NCI-H226 (cell line): ENCODE results near the gene TUBA8.
"Not testable (repeated sequence)": the region's sequence is repeated elsewhere in the genome, so short reads cannot be mapped to it uniquely, and the experiment has no call there.

Source experiments
- DNase-seq: peaks from one replicate; pipeline ENCODE4 v3.0.0-alpha.2; 2015

The TUBA8 gene

DNA sequence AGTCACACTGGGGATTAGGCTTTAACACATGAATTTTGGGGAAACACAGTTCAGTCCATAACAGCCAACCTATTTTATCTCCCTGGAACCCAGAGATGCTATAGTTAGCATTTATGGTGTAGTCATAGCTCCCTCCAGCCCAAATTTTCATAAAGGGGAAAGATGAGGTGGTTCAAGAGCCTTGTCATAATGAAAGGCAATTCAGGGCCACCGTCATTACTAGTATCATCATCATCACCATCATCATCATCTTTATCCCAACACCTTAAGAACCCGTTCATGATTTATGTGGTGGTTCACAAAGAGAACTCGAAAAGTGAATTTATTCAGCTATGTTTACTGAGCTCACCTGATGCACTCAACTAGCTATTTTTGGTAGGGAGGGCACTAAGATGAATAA is 2.4 kb upstream of the TUBA8 start:
- DNase-seq = no peak

DNA sequence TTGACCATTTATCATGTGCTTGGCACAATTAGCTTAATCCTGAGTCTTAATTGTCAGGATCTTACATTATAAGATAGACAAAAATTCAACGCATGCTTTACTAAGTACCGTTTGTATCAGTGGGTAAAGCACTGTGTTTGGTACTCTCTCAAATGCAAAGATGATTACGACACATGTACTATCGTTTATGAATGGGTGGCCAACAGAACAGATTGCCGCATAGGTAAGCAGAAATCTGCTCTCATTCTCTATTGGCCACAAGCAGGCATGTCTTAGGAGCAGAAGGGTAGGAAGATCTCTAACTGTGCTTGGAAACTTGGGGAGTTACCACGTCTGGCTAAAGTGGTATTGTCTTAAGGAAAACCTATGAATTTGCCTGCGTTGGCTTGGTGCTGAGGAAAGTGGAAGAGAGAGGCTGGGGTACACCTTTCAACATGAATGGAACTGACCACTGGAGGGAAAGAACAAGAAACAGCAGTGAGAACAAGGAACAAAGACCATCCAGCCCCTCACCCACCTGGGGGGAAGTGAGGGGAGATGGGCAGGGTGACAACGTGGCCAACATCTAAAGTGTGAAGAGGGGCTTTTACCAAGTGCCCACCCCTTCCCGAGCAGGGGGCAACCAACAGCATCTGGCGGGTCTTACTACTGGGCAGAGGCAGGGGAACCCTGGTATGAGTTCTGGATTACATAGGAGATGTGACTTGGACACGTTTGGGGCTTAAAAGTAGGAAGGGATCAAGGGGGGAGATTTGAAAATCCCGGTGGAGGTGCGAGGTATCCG is 1.0 kb upstream of the TUBA8 start:
- no peak for DNase-seq

DNA sequence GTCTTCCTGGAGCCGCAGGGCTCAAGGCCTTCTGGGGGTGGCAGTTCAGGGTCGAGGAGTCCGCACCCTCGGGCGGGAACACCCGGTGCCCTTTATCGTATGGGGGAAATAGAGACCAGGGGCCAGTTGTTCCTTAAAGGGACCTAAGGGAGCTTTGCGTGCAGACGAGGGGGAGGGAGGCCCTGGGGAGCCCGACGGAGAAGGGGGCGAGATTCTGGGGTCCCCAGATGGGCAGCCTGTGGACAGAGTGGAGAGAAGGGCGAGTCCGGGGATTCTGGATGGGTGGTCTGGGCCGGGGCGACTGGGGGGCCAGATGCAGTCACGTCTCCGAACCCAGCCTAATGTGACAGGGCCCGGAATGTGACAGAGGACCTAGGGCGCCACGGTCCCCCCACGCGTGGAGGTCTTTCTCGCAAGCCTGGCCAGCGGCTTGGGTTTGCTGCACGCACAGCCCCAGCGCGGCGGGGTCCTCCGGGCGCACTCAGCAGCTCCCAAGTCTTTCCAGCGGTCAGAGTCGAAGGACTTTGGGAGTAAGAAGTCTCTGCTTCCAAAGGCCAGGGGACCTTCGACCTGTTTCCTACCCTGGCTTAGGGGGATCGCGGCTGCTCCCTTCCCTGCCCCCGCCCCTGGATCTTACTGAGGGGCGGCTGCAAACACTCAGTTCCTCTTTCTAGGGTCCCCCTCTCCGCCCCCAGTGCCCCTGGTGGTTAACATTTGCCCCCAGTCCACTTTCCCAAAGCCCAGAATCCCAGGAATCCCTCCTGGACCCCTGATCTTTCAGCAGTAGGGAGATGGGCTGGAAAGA is 547 bp downstream of the TUBA8 start:
- DNase-seq = no peak

DNA sequence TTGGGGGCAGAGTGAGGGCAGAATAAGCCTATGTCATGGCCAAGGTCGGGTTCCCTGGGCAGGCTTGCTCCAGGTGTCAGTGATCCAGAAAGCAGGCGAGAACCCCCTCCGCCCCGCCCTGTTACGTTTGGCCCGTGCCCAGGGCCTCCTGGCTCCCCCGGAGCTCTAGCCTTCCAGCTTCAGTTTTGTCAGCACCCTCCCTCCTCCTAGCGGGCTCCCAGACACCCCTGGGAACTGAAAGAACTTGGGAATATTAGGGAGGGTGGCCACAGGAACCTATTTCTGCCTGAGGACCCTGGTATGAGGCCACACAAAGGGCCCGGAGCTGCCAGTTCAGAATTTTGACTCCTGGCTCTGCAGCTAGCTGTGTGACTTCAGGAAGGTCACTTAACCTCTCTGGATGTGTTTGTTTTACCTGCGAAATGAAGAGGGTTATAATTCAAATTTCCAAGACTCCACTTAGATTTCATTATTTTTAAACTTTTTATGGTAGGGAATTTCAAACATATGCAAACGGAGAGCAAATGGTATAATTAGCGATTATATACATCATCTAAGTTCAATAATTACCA is 1.2 kb downstream of the TUBA8 start:
- DNase-seq = no peak

DNA sequence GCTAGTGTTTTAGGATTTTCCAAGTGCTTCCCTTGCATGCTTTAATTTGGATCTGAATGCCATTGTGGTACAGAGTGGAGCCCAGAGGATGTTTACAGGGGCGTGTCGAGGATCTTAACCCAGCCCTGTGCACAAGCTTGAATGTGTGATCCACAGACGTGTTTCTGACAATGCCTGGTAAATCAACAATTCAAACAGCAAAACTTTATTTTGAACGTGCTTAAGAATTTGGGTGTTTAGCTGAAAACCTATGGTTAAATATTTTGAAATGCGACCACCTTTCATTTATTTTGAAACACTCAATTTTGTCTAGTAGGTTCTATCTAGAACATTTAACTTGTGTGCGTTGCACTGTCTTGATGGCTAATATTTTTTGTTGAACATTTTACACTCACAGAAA is 1.8 kb downstream of the TUBA8 start:
- no peak for DNase-seq

DNA sequence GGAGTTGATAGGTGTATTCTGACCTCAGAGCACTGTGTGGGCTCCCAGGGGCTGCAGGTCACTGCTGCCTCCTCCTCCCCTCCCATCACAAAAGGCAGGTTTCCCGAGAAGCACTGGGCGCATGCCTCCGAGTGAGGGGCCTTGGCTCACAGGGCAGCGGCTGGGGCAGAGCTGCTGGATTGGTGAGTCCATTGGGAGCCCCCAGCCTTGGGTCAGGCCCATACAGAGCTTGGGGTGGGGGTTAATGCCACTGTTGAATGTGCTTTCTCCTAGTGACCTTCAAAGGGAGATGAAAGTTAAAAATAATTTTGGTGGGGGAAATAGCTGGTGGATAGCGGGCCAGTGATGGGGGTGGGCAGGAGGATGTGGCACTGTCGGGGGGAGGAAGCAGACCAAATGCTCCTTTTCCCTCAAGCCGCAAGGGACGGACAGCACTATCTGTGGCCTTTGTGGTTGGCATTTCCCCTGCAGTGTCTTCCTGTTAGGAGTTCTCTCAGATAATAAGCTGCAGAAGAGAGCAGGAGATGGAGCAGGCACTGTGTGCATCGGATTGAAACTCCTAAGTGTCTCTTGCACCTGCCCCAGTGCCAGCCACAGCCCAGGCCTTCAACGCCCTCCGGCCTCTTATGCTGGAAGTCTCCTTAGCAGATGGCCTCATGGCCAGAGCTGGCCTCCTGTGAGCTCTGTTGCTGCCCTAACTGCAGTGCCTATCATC is 3.2 kb downstream of the TUBA8 start:
- no peak for DNase-seq

DNA sequence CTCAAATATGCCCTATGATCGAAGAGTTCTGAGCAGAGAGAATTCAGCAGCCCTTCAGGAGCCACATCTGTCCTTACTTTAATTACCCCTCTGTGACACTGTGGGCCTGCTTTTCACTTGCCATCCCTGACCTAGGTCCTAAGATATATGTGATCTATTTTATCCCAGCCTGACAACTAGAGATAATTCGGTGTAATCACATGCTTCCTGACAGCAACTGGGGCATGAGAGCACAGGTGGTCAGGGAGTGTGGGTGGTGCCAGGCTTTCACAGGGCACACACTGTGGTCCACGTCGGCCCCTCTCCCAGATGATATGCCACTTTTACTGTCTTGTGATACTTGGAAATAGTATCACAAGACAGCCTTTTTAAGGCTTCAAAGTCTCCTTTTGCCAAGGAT is 3.9 kb downstream of the TUBA8 start:
- DNase-seq = no peak

DNA sequence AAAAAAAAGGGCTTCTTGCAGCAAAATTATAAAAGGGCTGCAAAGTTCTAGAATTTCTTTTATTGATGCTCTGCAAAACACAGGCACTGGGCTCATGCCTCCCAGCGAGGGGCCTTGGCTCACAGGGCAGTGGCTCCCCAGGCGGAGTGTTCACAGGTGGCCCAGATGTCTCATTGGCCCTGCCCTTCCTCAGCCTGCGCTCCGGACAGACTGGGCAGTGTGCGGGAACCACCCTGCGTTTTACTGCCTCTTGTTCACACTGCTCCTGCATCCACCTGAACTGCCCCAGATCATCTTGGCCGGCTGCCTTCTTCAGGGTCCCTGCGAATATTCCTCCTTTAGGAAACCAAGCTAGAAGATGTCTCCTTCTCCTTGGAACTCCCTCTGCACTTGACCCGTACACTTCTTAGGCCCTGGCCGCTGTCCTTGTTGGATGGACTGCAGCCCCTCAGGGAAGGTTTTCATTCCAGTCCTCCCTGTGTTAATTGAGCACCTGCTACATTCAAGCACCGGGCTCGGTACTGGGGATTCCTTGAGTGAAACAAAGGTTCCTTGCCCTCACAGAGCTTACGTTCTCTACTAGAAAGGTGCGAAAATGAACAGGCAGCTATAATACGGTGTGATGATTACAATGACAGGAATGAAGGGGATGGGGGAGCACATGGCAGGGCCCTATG is 4.5 kb downstream of the TUBA8 start:
- no peak for DNase-seq

GRCh38 chr22:18115906-18116371 is 5.3 kb downstream of the TUBA8 start:
- no peak for DNase-seq

- no peak for DNase-seq
Observed at GRCh38 chr22:18116634-18117033, 6.0 kb downstream of the TUBA8 start.

DNA sequence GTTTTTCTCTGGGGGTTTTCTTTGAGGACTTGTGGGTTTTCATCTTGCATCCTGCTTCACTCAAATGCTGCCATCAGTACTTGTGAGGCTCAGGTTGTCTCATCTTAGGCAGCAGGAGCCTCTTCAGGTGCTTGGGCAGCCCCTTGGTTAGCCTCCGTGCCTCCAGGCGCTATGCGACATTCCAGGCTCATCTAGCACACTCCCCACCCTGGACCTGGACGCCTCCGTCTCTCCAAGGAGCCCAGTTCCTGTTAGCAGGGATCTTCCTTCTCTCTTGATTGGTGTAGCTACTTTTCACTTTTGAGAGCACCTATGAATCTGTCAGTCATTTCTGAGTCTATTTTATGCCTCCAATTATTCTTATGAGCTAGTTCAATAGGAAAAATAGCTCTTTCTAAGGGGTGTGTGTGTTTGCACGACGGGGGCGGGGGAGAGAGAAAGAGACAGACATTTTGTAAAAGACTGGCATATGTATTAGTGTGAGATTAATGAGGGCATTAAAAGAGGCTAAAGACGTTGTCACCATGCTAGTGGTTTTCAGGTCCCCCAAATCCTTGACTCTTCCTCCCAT is 7.8 kb downstream of the TUBA8 start:
- no peak for DNase-seq

- no peak for DNase-seq
Observed at GRCh38 chr22:18119409-18120110, 9.0 kb downstream of the TUBA8 start.

GRCh38 chr22:18120857-18121256 is 10.2 kb downstream of the TUBA8 start:
- DNase-seq = no peak

GRCh38 chr22:18121506-18121905 is 10.9 kb downstream of the TUBA8 start:
- no peak for DNase-seq

DNA sequence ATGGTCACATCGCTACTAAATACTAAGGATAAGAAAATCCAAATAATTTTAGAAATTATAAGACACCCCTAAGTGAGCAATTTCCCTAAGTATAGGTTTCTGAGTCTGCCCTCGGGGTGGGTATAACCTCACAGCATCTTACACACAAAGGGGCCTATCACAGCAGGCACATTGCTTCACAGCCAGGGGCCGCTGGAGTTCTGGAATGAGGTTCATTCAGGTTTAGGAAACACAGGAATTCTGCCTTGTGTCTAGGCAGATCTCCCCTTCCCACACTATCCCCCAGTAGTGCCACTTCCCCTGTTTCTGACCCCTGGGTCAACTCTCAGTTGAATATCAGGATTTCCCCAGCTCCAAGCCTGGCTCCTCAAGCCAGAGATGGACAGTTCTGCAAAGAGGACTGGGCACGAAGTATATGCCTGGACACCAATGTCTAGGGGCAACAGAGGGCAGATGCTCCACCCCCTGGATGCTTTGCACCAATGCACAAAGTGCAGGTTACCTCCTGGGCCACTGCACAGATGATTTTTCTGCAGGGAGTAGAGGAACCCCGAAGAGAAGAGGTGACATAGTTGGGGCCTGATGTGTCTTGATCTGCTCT is 11.4 kb downstream of the TUBA8 start:
- no peak for DNase-seq

DNA sequence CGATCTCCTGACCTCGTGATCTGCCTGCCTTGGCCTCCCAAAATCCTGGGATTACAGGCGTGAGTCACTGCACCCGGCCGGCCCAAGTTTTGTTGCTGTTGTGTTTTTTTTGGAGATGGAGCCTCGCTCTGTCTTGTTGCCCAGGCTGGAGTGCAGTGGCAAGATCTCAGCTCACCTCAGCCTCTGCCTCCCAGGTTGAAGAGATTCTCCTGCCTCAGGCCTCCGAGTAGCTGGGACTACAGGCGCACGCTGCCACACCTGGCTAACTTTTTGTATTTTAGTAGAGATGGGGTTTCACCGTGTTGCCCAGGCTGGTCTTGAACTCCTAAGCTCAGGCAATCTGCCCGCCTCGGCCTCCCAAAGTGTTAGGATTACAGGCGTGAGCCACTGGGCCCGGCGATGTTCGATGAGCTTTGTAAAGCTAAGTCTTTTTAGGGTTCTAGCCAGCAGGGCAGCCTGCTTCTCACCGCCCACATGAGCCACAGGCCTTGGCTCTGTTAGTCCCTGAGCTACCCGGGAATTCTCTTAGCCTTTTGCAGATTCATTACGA is 12.9 kb downstream of the TUBA8 start:
- not testable (repeated sequence) for DNase-seq

DNA sequence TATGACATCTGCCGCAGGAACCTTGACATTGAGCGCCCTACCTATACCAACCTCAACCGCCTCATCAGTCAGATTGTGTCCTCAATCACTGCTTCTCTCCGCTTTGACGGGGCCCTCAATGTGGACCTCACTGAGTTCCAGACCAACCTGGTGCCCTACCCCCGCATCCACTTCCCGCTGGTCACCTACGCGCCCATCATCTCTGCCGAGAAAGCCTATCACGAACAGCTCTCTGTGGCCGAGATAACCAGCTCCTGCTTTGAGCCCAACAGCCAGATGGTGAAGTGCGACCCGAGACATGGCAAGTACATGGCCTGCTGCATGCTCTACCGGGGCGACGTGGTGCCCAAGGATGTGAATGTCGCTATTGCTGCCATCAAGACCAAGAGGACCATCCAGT is 16.0 kb downstream of the TUBA8 start:
- DNase-seq = no peak

DNA sequence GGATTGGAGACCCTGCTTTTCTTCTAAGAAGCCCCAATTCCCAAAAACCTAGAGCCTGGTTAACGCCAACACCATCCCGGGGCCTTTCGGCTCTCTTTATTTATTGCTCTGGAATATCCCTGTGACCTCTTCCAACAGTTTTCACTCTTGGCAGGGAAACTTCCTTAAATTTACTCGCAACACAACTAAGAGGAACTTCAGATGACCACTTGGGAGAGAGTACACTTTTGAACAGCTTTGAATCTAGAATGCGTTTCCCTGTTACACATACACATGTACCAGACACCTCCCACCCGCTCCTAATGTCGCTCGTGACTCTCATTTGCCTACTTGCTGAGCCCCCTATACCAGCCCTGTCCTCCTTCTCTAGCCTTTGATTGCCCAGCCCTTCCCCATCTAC is 19.4 kb downstream of the TUBA8 start:
- no peak for DNase-seq

DNA sequence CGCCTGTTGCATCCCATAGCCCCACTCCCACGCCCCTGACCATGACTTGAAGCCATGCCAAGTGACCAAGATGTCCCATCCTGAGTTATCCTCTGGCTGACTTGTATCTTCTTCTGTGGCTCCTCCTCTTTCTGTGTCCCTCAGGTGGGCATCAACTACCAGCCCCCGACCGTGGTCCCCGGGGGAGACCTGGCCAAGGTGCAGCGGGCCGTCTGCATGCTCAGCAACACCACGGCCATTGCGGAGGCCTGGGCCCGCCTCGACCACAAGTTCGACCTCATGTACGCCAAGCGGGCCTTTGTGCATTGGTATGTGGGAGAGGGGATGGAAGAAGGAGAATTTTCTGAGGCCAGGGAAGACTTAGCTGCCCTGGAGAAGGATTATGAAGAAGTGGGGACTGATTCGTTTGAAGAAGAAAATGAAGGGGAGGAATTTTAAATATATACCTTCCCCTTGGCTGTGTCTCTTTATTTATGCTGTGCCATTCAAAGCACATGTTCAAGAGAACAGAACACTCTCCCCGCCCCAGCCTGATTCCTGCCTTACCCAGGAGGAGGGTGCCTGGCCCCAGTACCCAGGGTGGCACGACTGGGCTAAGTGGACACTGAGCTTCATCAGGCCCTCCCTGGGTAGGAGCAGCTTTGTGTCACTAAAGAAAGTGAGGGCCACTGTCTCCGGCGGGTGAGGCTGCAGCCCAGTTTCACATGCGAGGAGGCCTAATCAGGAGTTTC is 20.3 kb downstream of the TUBA8 start:
- DNase-seq = no peak

GRCh38 chr22:18133452-18133851 is 22.8 kb downstream of the TUBA8 start:
- DNase-seq = no peak
